SK-N-MC (cell line): Measurements from ENCODE around the gene MGA.

Experiments
- EZH2 ChIP-seq: fragments of 200-600 bp; sonication (generic); IDR thresholded peaks from one replicate; pipeline ENCODE4 v1.6.1; 2017; ENCODE audit warnings: antibody characterized with exemption
- POLR2AphosphoS5 ChIP-seq: IDR thresholded peaks from 2 replicates; pipeline ENCODE4 v1.6.1; 2012; ENCODE audit warnings: mild to moderate bottlenecking, low read depth, low read length, borderline replicate concordance

- no peak for TF ChIP-seq EZH2
- TF ChIP-seq POLR2AphosphoS5: no peak
Observed at GRCh38 chr15:41822471-41822870, 162.3 kb downstream of the MGA start.
